GM12891 (cell line): ENCODE data around the gene ERP44.

Experiments used
- POLR2A ChIP-seq: IDR thresholded peaks from 2 replicates; pipeline ENCODE4 v1.6.1; 2011; ENCODE audit warnings: low read depth, low read length, control low read depth
- POLR2AphosphoS5 ChIP-seq: IDR thresholded peaks from 2 replicates; pipeline ENCODE4 v1.6.1; 2011; ENCODE audit warnings: low read depth, low read length, control low read depth

DNA sequence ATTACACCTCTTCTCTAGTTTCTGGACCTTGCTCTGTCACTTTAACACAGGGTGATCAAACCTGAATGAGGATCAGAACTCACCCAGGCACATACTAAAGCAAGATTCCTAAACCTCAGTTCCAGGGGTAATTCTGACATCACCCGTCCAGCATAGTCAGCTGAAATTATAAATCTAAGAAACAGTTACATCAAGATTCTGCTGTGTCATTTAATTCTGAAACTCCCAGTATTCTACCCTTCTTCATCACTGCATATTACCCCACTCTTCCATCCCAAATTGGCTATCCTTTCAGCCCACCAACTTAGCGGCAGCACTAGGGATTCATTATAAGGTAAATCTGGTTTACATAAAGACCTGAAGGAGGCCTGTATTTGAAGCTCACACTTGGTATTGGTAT, 128.3 kb downstream of the ERP44 start:
- TF ChIP-seq POLR2AphosphoS5 (no peak), POLR2A (no peak)
